H9 (cell line): ENCODE results near the gene XYLB. TPM values are rescaled to one million over a fixed set of nuclear protein-coding genes. Genes with fewer than 3 reads are reported as not detected.

Experiments used
- DNase-seq: peaks from one replicate; pipeline ENCODE4 v3.0.0-alpha.2; 2017
- H2AFZ ChIP-seq: one replicate; pipeline ENCODE4 v1.6.1; 2013; ENCODE audit warnings: mild to moderate bottlenecking, low read length, control low read depth, moderate library complexity
- H2AK5ac ChIP-seq: 2 replicates; pipeline ENCODE4 v1.6.1; 2013; ENCODE audit warnings: low read length, control low read depth, mixed read lengths; ENCODE audit not compliant: insufficient read length
- H2BK120ac ChIP-seq: one replicate; pipeline ENCODE4 v1.6.1; 2013; ENCODE audit warnings: low read depth, mild to moderate bottlenecking, low read length, control low read depth, inconsistent platforms; ENCODE audit not compliant: poor library complexity, severe bottlenecking
- H2BK12ac ChIP-seq: 2 replicates; pipeline ENCODE4 v1.6.1; 2013; ENCODE audit warnings: low read length, control low read depth, mixed read lengths, low read depth; ENCODE audit not compliant: insufficient read length
- H2BK15ac ChIP-seq: 2 replicates; pipeline ENCODE4 v1.6.1; 2013; ENCODE audit warnings: low read depth, low read length, control low read depth
- H2BK20ac ChIP-seq: one replicate; pipeline ENCODE4 v1.6.1; 2013; ENCODE audit warnings: low read depth, mild to moderate bottlenecking, low read length, control low read depth, inconsistent platforms; ENCODE audit not compliant: poor library complexity, severe bottlenecking
- H2BK5ac ChIP-seq: 2 replicates; pipeline ENCODE4 v1.6.1; 2013; ENCODE audit warnings: low read length, control low read depth, mixed read lengths; ENCODE audit not compliant: insufficient read length
- H3K14ac ChIP-seq: 2 replicates; pipeline ENCODE4 v1.6.1; 2013; ENCODE audit warnings: low read length, control low read depth; ENCODE audit not compliant: insufficient read depth
- H3K18ac ChIP-seq: 2 replicates; pipeline ENCODE4 v1.6.1; 2013; ENCODE audit warnings: low read depth, mild to moderate bottlenecking, mixed read lengths, low read length, control low read depth; ENCODE audit not compliant: insufficient read length
- H3K23ac ChIP-seq: 2 replicates; pipeline ENCODE4 v1.6.1; 2013; ENCODE audit warnings: low read length, control low read depth, mixed read lengths, low read depth; ENCODE audit not compliant: insufficient read length
- H3K23me2 ChIP-seq: 2 replicates; pipeline ENCODE4 v1.6.1; 2013; ENCODE audit warnings: low read depth, mild to moderate bottlenecking, mixed read lengths, low read length, control low read depth; ENCODE audit not compliant: insufficient read length, poor library complexity, severe bottlenecking
- H3K27ac ChIP-seq: 2 replicates; pipeline ENCODE4 v1.5.1; 2013; ENCODE audit warnings: low read length, control low read depth, mixed read lengths, low read depth; ENCODE audit not compliant: insufficient read length
- H3K27me3 ChIP-seq: 2 replicates; pipeline ENCODE4 v1.6.1; 2013; ENCODE audit warnings: low read length, control low read depth, inconsistent platforms; ENCODE audit not compliant: insufficient read depth
- H3K4ac ChIP-seq: 2 replicates; pipeline ENCODE4 v1.6.1; 2013; ENCODE audit warnings: low read depth, mild to moderate bottlenecking, control low read depth, inconsistent platforms, low read length, moderate library complexity
- H3K4me1 ChIP-seq: 2 replicates; pipeline ENCODE4 v1.6.1; 2013; ENCODE audit warnings: low read length, control low read depth, inconsistent platforms; ENCODE audit not compliant: insufficient read depth
- H3K4me2 ChIP-seq: 2 replicates; pipeline ENCODE4 v1.6.1; 2013; ENCODE audit warnings: low read length, control low read depth, mixed read lengths; ENCODE audit not compliant: insufficient read length, insufficient read depth
- H3K56ac ChIP-seq: 2 replicates; pipeline ENCODE4 v1.6.1; 2013; ENCODE audit warnings: low read depth, mild to moderate bottlenecking, mixed read lengths, low read length, control low read depth; ENCODE audit not compliant: insufficient read length
- H3K79me1 ChIP-seq: 2 replicates; pipeline ENCODE4 v1.6.1; 2013; ENCODE audit warnings: low read depth, mild to moderate bottlenecking, moderate library complexity, low read length, control low read depth, inconsistent platforms; ENCODE audit not compliant: insufficient read depth, poor library complexity, severe bottlenecking
- H3K79me2 ChIP-seq: 2 replicates; pipeline ENCODE4 v1.6.1; 2013; ENCODE audit warnings: low read length, control low read depth, inconsistent platforms; ENCODE audit not compliant: insufficient read depth
- H3K9ac ChIP-seq: 2 replicates; pipeline ENCODE4 v1.6.1; 2013; ENCODE audit warnings: low read length, control low read depth, mixed read lengths; ENCODE audit not compliant: insufficient read length; ENCODE audit errors: extremely low read depth
- H3K9me3 ChIP-seq: one replicate; pipeline ENCODE4 v1.6.1; 2013; ENCODE audit warnings: low read depth, low read length, inconsistent platforms; ENCODE audit not compliant: control insufficient read depth
- H3T11ph ChIP-seq: one replicate; pipeline ENCODE4 v1.6.1; 2013; ENCODE audit warnings: mild to moderate bottlenecking, low read length, control low read depth, inconsistent platforms
- H4K20me1 ChIP-seq: one replicate; pipeline ENCODE4 v1.6.1; 2013; ENCODE audit not compliant: control insufficient read depth, insufficient read length, insufficient read depth
- H4K5ac ChIP-seq: 2 replicates; pipeline ENCODE4 v1.6.1; 2013; ENCODE audit warnings: low read depth, mild to moderate bottlenecking, mixed read lengths, low read length, control low read depth; ENCODE audit not compliant: insufficient read length
- H4K8ac ChIP-seq: replicated peaks from 2 replicates; pipeline ENCODE4 v1.6.1; 2013; ENCODE audit warnings: low read length, control low read depth, mixed read lengths, low read depth; ENCODE audit not compliant: insufficient read length
- H4K91ac ChIP-seq: 2 replicates; pipeline ENCODE4 v1.6.1; 2013; ENCODE audit warnings: low read depth, mild to moderate bottlenecking, moderate library complexity, mixed read lengths, low read length, control low read depth; ENCODE audit not compliant: insufficient read length
- H3K27ac Mint-ChIP-seq, 3 experiments: 2 replicates in 2 of 3; 3 replicates in 1 of 3; pipeline ENCODE4 v1.8.0; 2020 to 2021; ENCODE audit warnings: mixed read lengths in 3 of 3, mild to moderate bottlenecking in 1 of 3, moderate library complexity in 1 of 3
- H3K27me3 Mint-ChIP-seq: 2 replicates; pipeline ENCODE4 v1.8.0; 2021; ENCODE audit warnings: low read depth, mild to moderate bottlenecking, moderate library complexity, mixed read lengths
- H3K36me3 Mint-ChIP-seq, 3 experiments: 2 replicates in 2 of 3; 3 replicates in 1 of 3; pipeline ENCODE4 v1.8.0; 2020 to 2021; ENCODE audit warnings: low read depth in 3 of 3, mixed read lengths in 3 of 3; ENCODE audit not compliant: insufficient read depth in 1 of 3
- H3K4me1 Mint-ChIP-seq, 2 experiments: 2 replicates each; pipeline ENCODE4 v1.8.0; 2020; ENCODE audit warnings: mixed read lengths in 2 of 2
- H3K4me3 Mint-ChIP-seq, 2 experiments: 2 replicates in 1 of 2; 3 replicates in 1 of 2; pipeline ENCODE4 v1.8.0; 2020 to 2021; ENCODE audit warnings: mild to moderate bottlenecking in 2 of 2, mixed read lengths in 2 of 2, moderate library complexity in 1 of 2
- H3K9me3 Mint-ChIP-seq, 2 experiments: 2 replicates in 1 of 2; 3 replicates in 1 of 2; pipeline ENCODE4 v1.8.0; 2020; ENCODE audit warnings: mild to moderate bottlenecking in 2 of 2, mixed read lengths in 2 of 2, moderate library complexity in 1 of 2
- WGBS: extraction: QIAGEN DNeasy Blood & Tissue Kit; methylation state at CpG from one replicate; pipeline ENCODE4 v1.1.7; 2013; ENCODE audit warnings: missing lambda C conversion rate, low lambda C conversion rate, mixed read lengths; ENCODE audit not compliant: insufficient read length; ENCODE audit errors: extremely low coverage; 5-methylcytosine and 5-hydroxymethylcytosine counted together
- total RNA-seq: library from RNA; stranded (reverse); gene quantifications from 2 replicates; pipeline ENCODE4 v1.2.1, GENCODE V29; 2021
- TF ChIP-seq, protein P1 (sequence below): fragments of 200-600 bp; sonication (generic); conservative IDR thresholded peaks from 3 replicates; pipeline ENCODE4 v1.8.0; 2021; ENCODE audit warnings: antibody characterized with exemption, mild to moderate bottlenecking

Gene XYLB
- total RNA-seq, 1 experiment from 2014 or later, result 2.6 TPM

DNA sequence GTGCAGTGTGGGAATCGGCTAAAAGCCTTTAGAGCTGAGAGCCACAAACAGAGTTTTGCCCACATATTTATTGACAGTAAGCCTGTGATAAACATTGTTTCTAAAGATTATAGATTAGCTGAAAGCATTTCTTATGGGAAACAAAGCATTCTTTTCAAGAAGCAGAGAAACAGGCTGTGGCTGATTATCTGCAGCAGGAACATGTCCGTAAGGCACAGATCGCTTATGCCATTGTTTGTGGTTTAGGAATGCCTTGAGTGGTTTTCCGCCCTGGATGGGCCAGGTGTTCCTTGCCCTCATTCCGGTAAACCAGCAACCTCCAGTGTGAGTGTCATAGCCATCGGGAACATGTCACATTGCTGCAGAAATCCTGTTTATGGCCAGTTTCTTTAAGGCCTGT, 12.5 kb downstream of the XYLB start:
- Histone ChIP-seq H3K4ac (no peak overlapping the region), H2BK20ac (no peak overlapping the region), H3K56ac (no peak overlapping the region), H3K4me2 (no peak overlapping the region), H3K27me3 (no peaks in the 10 kb centered on the region), H2BK5ac (no peak overlapping the region), H4K8ac (no peak overlapping the region), H2BK15ac (no peak overlapping the region), H3K79me1 (no peaks in the 10 kb centered on the region), H3K9ac (no peak overlapping the region), H2AK5ac (no peak overlapping the region), H3K18ac (no peak overlapping the region), H2AFZ (no peak overlapping the region), H3K23me2 (no peaks in the 10 kb centered on the region), H3K79me2 (no peaks in the 10 kb centered on the region), H3K23ac (no peak overlapping the region), H3K9me3 (no peaks in the 10 kb centered on the region), H4K5ac (no peak overlapping the region), H2BK120ac (no peak overlapping the region), H2BK12ac (no peak overlapping the region), H4K91ac (no peak overlapping the region), H4K20me1 (no peaks in the 10 kb centered on the region), H3K4me1 (no peaks in the 10 kb centered on the region), H3K14ac (no peak overlapping the region), H3K27ac (no peak overlapping the region), H3T11ph (no peak overlapping the region)
- peaks cover 11 to 18% of the 10 kb centered on the region in 2 experiments; a peak in 4 of 5 replicates for H3K9me3 Mint-ChIP-seq
- no peaks in the 10 kb centered on the region for H3K4me1 Mint-ChIP-seq
- no peaks in the 10 kb centered on the region for H3K27me3 Mint-ChIP-seq
- DNase-seq, result no peak
- H3K27ac Mint-ChIP-seq, result no peak overlapping the region
- no CpG with 5 or more reads among the region's 6 CpGs for WGBS
- peaks cover 17 to 31% (median 29%) of the 10 kb centered on the region in 3 experiments for H3K36me3 Mint-ChIP-seq
- no peak overlapping the region for H3K4me3 Mint-ChIP-seq
- TF ChIP-seq, protein P1, sequence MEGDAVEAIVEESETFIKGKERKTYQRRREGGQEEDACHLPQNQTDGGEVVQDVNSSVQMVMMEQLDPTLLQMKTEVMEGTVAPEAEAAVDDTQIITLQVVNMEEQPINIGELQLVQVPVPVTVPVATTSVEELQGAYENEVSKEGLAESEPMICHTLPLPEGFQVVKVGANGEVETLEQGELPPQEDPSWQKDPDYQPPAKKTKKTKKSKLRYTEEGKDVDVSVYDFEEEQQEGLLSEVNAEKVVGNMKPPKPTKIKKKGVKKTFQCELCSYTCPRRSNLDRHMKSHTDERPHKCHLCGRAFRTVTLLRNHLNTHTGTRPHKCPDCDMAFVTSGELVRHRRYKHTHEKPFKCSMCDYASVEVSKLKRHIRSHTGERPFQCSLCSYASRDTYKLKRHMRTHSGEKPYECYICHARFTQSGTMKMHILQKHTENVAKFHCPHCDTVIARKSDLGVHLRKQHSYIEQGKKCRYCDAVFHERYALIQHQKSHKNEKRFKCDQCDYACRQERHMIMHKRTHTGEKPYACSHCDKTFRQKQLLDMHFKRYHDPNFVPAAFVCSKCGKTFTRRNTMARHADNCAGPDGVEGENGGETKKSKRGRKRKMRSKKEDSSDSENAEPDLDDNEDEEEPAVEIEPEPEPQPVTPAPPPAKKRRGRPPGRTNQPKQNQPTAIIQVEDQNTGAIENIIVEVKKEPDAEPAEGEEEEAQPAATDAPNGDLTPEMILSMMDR, result no peak
